CD14-positive monocyte (primary cell): ENCODE results near the gene AFDN. TPM values are rescaled to one million over a fixed set of nuclear protein-coding genes. Genes with fewer than 3 reads are reported as not detected.

ENCODE experiments used
- DNase-seq, 3 donors: peaks; one replicate each; pipeline ENCODE4 v3.0.0-alpha.2; 2011 to 2022
- H2AFZ ChIP-seq: 2 replicates; pipeline ENCODE4 v1.6.0; 2012; ENCODE audit warnings: mild to moderate bottlenecking, low read depth, low read length, inconsistent platforms; ENCODE audit not compliant: insufficient read depth, poor library complexity, severe bottlenecking
- H3K27ac ChIP-seq, 2 donors: 1 replicate in 1 of 2; 2 replicates in 1 of 2; pipeline ENCODE4 v1.5.1; 2012 to 2013; ENCODE audit warnings: low read length in 2 of 2, control low read depth in 1 of 2, inconsistent platforms in 1 of 2, low read depth in 1 of 2, mild to moderate bottlenecking in 1 of 2
- H3K27me3 ChIP-seq, 2 donors: one replicate each; pipeline versions ENCODE4 v1.6.0 to v1.6.1; 2011 to 2013; ENCODE audit warnings: low read length in 2 of 2; ENCODE audit not compliant: control insufficient read depth in 2 of 2, insufficient read depth in 2 of 2
- H3K36me3 ChIP-seq, 2 donors: replicated peaks in 1 of 2; 1 replicate in 1 of 2; 2 replicates in 1 of 2; pipeline versions ENCODE4 v1.5.1 to v1.6.1; 2012 to 2013; ENCODE audit warnings: low read length in 2 of 2, control low read depth in 1 of 2, inconsistent platforms in 1 of 2, mild to moderate bottlenecking in 1 of 2; ENCODE audit not compliant: insufficient read depth in 2 of 2, control insufficient read depth in 1 of 2
- H3K4me1 ChIP-seq, 2 donors: 1 replicate in 1 of 2; 2 replicates in 1 of 2; pipeline versions ENCODE4 v1.5.1 to v1.6.1; 2012 to 2013; ENCODE audit warnings: low read length in 2 of 2, control low read depth in 1 of 2, inconsistent platforms in 1 of 2, mild to moderate bottlenecking in 1 of 2, moderate library complexity in 1 of 2; ENCODE audit not compliant: insufficient read depth in 2 of 2, control insufficient read depth in 1 of 2
- H3K4me2 ChIP-seq: replicated peaks from 2 replicates; pipeline ENCODE3; 2012; ENCODE audit warnings: low read length, moderate library complexity, mild to moderate bottlenecking; ENCODE audit not compliant: poor library complexity, severe bottlenecking; ENCODE audit errors: extremely low read depth
- H3K4me3 ChIP-seq, 3 experiments: fragments of 200-600 bp in 1 of 3; sonication (generic) in 1 of 3; replicated peaks in 1 of 3; 1 replicate in 2 of 3; 2 replicates in 1 of 3; pipeline ENCODE4 v1.5.1; 2011 to 2013; ENCODE audit warnings: low read length in 3 of 3, mild to moderate bottlenecking in 3 of 3, control low read depth in 2 of 3, low read depth in 2 of 3, inconsistent platforms in 1 of 3, moderate library complexity in 1 of 3
- H3K79me2 ChIP-seq: 2 replicates; pipeline ENCODE4 v1.6.0; 2012; ENCODE audit warnings: mild to moderate bottlenecking, control low read depth, inconsistent platforms, low read length, moderate library complexity; ENCODE audit not compliant: insufficient read depth
- H3K9ac ChIP-seq: 2 replicates; pipeline ENCODE4 v1.6.0; 2017; ENCODE audit warnings: low read length, mild to moderate bottlenecking; ENCODE audit not compliant: insufficient read depth, poor library complexity, severe bottlenecking
- H3K9me3 ChIP-seq, 2 donors: replicated peaks in 1 of 2; 1 replicate in 1 of 2; 2 replicates in 1 of 2; pipeline versions ENCODE4 v1.5.1 to v1.6.1; 2012 to 2013; ENCODE audit warnings: low read length in 2 of 2, control low read depth in 1 of 2; ENCODE audit not compliant: control insufficient read depth in 1 of 2, insufficient read depth in 1 of 2
- H4K20me1 ChIP-seq: 2 replicates; pipeline ENCODE4 v1.6.0; 2012; ENCODE audit warnings: mild to moderate bottlenecking, low read length, control low read depth, moderate library complexity; ENCODE audit not compliant: insufficient read depth
- H3K27ac Mint-ChIP-seq, 7 donors: one replicate each; pipeline ENCODE4 v1.8.0; 2020; ENCODE audit warnings: mild to moderate bottlenecking in 7 of 7, mixed read lengths in 7 of 7, moderate library complexity in 6 of 7, inconsistent platforms in 2 of 7
- H3K27me3 Mint-ChIP-seq, 3 donors: one replicate each; pipeline ENCODE4 v1.8.0; 2021 to 2022; ENCODE audit warnings: low read depth in 3 of 3, mild to moderate bottlenecking in 3 of 3, mixed read lengths in 3 of 3, moderate library complexity in 3 of 3, inconsistent platforms in 1 of 3
- H3K36me3 Mint-ChIP-seq, 2 donors: one replicate each; pipeline ENCODE4 v1.8.0; 2020; ENCODE audit warnings: mixed read lengths in 2 of 2, inconsistent platforms in 1 of 2, mild to moderate bottlenecking in 1 of 2
- H3K4me1 Mint-ChIP-seq: one replicate; pipeline ENCODE4 v1.8.0; 2020; ENCODE audit warnings: mild to moderate bottlenecking, mixed read lengths
- H3K4me3 Mint-ChIP-seq, 2 donors: one replicate each; pipeline ENCODE4 v1.8.0; 2020; ENCODE audit warnings: mild to moderate bottlenecking in 2 of 2, mixed read lengths in 2 of 2, moderate library complexity in 1 of 2
- H3K9me3 Mint-ChIP-seq, 7 donors: one replicate each; pipeline ENCODE4 v1.8.0; 2020 to 2022; ENCODE audit warnings: mixed read lengths in 7 of 7, mild to moderate bottlenecking in 6 of 7, moderate library complexity in 6 of 7, inconsistent platforms in 2 of 7
- CTCF ChIP-seq: fragments of 200-600 bp; IDR thresholded peaks from one replicate; pipeline ENCODE4 v1.8.0; 2022; ENCODE audit warnings: antibody characterized with exemption, mild to moderate bottlenecking
- WGBS: methylation state at CpG from one replicate; pipeline ENCODE4 v1.1.5; 2013; ENCODE audit warnings: missing lambda C conversion rate; ENCODE audit not compliant: insufficient coverage; 5-methylcytosine and 5-hydroxymethylcytosine counted together
- intact Hi-C, 2 donors: fragments of 100-400 bp; cut with micrococcal nuclease; formaldehyde crosslinking; loops; one replicate each; pipeline versions ENCODE4 v1.15.0 to v1.15.1; 2023
- polyA plus RNA-seq, 3 donors: library from polyadenylated mRNA; depleted of rRNA in 1 of 3; unstranded in 2 of 3; stranded (reverse) in 1 of 3; fragments of 300-500 nt in 2 of 3; fragments of >200 nt in 1 of 3; fragmentation: Illumina TruSeq in 2 of 3; gene quantifications; 1 replicate in 2 of 3; 2 replicates in 1 of 3; pipeline ENCODE4 v1.2.3, GENCODE V29; 2012 to 2021

AFDN gene
- polyA plus RNA-seq, 3 donors = 0.03 to 1.5 TPM; not detected in 1

- Histone ChIP-seq H3K4me3 (no peak overlapping the region), H4K20me1 (no peaks in the 10 kb centered on the region), H3K9me3 (no peaks in the 10 kb centered on the region), H3K4me2 (no peak overlapping the region), H2AFZ (no peak overlapping the region), H3K4me1 (peaks cover 3 to 4% of the 10 kb centered on the region in 2 donors), H3K9ac (no peak overlapping the region), H3K27ac (no peak overlapping the region), H3K27me3 (peaks cover 0 to 18% of the 10 kb centered on the region in 2 donors), H3K79me2 (no peaks in the 10 kb centered on the region), H3K36me3 (no peaks in the 10 kb centered on the region)
- intact Hi-C loops = no loop called here
- no peak for DNase-seq
- TF ChIP-seq CTCF = no peak
- Mint-ChIP-seq H3K27me3 (peaks cover 22 to 45% (median 28%) of the 10 kb centered on the region in 3 donors), H3K4me3 (no peak overlapping the region), H3K36me3 (no peaks in the 10 kb centered on the region), H3K9me3 (peaks cover 0 to 3% (median 0%) of the 10 kb centered on the region in 7 donors), H3K4me1 (peaks cover 7% of the 10 kb centered on the region), H3K27ac (no peak overlapping the region)
- WGBS = no CpG with 5 or more reads among the region's 3 CpGs
Measured at GRCh38 chr6:167807756-167808155, 19.0 kb upstream of the AFDN start.

GRCh38 chr6:167811040-167811439, 15.7 kb upstream of the AFDN start:
- Histone ChIP-seq H2AFZ (no peak overlapping the region), H3K9ac (no peak overlapping the region), H3K79me2 (no peaks in the 10 kb centered on the region), H3K4me2 (no peak overlapping the region), H3K4me3 (no peak overlapping the region), H4K20me1 (no peaks in the 10 kb centered on the region), H3K4me1 (peaks cover 3 to 4% of the 10 kb centered on the region in 2 donors), H3K27me3 (peaks cover 0 to 35% of the 10 kb centered on the region in 2 donors), H3K27ac (no peak overlapping the region), H3K9me3 (no peaks in the 10 kb centered on the region), H3K36me3 (no peaks in the 10 kb centered on the region)
- H3K36me3 Mint-ChIP-seq = no peaks in the 10 kb centered on the region
- no peak for DNase-seq
- peaks cover 7% of the 10 kb centered on the region for H3K4me1 Mint-ChIP-seq
- no peak for TF ChIP-seq CTCF
- H3K9me3 Mint-ChIP-seq = peaks cover 0 to 1% (median 0%) of the 10 kb centered on the region in 7 donors
- peaks cover 23 to 36% (median 25%) of the 10 kb centered on the region in 3 donors for H3K27me3 Mint-ChIP-seq
- no peak overlapping the region for H3K4me3 Mint-ChIP-seq
- intact Hi-C loops = no loop called here
- 93% methylated on average over 4 of the region's 5 CpGs for WGBS
- no peak overlapping the region for H3K27ac Mint-ChIP-seq
